Left renal pelvis (tissue), 4 donors: ENCODE results near the gene WFDC1. TPM values are rescaled to one million over a fixed set of nuclear protein-coding genes. Genes with fewer than 3 reads are reported as not detected.

ENCODE experiments used
- DNase-seq, 4 donors: peaks; one replicate each; pipeline ENCODE4 v3.0.0-alpha.2; 2013; ENCODE audit warnings: low read depth in 4 of 4, low spot score in 3 of 4
- polyA plus RNA-seq, 4 donors: library from polyadenylated mRNA; unstranded; fragments of 120-200 nt; gene quantifications; one replicate each; pipeline ENCODE4 v1.2.1, GENCODE V29; 2013; ENCODE audit not compliant: insufficient read length in 4 of 4

The WFDC1 gene
- polyA plus RNA-seq, 4 donors, result 2.4 to 5.0 (median 3.7) TPM

DNA sequence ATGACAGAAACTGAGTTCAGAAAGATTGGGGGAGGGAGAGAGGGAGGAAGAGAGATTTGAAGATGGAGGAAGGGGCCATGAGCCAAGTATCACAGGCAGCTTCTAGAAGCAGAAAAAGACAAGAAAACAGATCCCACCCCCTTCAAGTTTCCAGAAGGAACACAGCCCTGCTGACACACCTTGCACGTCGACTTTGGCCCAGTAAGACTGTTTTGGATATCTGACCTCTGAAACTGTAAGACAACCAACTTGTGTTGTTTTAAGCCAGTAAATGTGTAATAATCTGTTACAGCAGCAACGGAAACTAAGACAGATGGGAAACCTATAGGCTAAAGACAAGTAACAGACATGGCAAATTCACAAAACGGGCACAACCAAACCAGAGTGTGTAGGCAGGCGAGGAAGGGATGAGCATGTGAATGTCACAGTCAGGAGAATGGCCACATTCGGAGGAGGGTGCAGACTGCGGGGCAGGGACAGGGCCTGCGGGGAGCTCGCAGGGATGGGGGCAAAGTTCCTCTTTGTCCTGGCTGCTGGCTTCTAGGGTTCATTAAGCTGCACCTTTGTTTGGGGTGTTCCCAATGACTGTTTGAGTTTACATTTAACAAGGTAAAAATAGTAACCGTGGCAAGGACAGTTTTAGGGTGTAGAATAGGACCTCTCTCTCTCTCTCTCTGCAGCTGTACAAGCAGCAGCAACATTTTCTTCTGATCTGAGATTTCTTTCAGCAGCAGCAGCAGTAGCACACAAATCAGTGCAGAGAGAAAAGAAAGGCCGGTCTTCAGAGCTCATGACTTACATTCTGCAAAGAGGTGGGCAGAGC is 55.4 kb downstream of the WFDC1 start:
- DNase-seq, result no peak

DNA sequence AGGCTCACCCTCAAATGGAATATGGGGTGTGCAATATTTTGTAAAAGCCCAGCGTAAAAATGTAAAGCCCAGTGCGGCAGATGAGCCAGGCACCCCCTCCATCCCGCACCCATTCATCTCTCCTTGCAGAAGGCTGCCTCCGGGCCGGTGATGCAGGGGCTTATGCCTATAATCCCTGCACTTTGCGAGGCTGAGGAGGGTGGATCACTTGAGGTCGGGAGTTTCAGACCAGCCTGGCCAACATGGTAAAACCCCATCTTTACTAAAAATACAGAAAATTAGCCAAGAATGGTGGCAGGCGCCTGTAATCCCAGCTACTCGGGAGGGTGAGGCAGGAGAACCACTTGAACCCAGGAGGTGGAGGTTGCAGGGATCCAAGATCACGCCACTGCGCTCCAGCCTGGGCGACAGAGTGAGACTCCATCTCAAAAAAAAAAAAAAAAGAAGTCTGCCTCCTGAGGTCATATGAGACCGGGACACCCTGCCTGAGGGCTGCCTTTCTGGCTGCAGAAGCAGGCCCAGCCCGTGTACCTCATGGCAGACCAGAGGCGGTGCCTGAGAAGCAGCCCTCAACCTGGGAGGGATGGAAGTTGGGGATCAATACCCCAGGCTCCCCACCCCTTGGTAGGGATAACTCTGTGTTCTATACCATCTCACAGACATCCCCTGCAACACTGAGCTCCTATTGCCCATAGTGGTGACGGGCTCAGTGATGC is 56.2 kb downstream of the WFDC1 start:
- DNase-seq, result no peak

DNA sequence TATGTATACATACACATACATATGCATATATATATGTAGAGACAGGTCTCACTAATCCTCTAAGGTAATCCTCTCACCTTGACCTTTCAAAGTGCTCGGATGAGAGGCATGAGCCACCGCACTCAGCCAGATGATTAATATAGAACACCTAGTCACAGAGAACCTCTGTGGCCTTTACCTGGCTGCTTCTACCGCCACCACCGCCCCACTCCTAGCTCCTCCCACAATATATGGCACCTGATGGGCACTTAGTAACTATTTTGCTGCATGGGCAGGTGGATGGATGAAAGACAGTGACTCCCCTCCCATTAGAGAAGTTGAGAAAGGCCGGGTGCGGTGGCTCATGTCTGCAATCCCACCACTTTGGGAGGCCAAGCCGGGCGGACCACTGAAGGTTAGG is 57.0 kb downstream of the WFDC1 start:
- DNase-seq, result no peak

GRCh38 chr16:84354306-84354705 is 59.6 kb downstream of the WFDC1 start:
- no peak for DNase-seq

DNA sequence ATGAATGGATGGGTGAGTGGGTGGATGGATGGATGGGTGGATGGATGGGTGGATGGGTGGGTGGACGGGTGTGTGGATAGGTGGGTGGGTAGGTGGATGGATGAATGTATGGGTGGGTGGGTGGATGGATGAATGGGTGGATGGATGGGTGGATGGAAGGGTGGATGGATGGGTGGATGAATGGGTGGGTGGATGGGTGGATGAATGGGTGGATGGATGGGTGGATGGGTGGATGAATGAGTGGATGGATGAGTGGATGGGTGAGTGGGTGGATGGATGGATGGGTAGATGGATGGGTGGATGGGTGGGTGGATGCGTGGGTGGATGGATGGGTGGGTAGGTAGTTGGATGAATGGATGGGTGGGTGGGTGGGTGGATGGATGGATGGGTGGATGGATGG is 60.5 kb downstream of the WFDC1 start:
- no peak for DNase-seq

- DNase-seq, result no peak
These were observed 61.5 kb downstream of the WFDC1 start for GRCh38 chr16:84356176-84356575.

- DNase-seq, result no peak
These were observed 62.0 kb downstream of the WFDC1 start for GRCh38 chr16:84356591-84357116.

DNA sequence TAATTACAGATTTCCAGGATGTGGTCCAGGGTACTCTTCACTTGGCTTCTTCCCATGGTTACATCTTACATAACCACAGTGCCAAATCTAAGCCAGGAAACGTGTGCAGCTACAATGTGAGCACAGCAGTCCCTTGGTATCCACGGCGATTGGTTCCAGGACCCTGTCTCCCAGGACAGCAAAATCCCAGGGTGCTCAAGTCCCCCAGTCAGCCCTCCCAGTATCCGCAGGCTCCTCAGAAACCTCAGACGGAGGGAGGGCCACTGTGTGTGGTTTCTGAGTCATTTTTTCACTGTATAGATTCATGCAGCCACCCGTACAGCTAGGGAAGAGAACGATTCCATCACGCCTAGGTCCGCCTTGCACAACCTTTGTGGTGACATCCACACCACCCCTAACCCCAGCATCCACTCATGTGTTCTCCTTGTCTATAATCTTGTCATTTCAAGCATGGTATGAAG is 62.5 kb downstream of the WFDC1 start:
- DNase-seq, result no peak

DNA sequence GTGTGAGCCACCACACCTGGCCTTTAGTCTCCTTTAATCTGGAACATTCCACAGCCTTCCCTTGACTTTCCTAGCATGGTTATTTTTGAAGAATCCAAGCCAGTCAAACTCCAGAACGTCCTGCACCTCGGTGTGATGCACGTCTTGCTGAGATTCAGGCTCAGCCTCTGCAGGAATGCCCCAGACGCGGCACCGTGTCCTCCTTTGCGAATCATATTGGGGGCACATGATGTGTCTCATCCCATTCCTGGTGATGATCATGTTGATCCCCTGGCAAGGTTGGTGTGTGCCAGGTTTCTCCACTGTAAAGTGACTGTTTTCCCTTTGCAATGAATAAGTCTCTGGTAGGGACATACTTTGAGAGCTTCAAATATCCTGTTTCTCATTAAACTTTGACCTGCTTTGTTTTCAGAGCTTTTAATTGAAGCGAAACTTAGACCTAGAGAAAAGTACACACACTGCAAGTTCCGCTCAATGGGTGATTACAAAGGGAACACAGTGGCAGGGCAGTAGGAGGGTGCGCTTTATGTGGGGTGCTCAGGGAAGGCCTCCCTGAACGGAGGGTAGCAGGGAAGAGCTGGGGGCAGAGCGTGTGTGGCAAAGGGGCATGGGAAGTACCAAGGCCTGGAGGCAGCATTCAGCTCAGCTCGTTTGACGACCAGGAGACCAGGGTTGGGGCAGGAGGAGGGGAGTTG is 64.1 kb downstream of the WFDC1 start:
- DNase-seq, result no peak

DNA sequence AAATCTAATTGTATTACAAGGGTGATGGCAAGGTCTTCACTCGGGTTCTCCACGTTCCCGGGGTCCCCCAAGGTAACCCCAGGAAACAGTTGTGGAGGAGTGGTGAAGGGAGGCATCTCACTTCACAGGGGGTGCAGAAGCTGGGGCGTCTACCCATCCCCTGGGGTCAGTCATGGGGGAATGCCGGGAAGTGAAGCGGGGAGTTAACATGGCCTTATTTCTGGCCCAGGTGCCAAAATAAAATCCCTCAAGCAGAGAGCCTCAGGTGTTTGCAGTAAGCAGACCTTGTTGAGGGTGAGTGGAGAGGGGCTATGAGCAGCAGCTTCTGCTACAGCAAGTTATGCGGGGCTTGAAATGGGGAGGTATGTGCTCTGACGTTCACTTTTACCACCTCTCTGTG is 64.6 kb downstream of the WFDC1 start:
- no peak for DNase-seq

GRCh38 chr16:84360170-84360569 is 65.5 kb downstream of the WFDC1 start:
- DNase-seq, result no peak

DNA sequence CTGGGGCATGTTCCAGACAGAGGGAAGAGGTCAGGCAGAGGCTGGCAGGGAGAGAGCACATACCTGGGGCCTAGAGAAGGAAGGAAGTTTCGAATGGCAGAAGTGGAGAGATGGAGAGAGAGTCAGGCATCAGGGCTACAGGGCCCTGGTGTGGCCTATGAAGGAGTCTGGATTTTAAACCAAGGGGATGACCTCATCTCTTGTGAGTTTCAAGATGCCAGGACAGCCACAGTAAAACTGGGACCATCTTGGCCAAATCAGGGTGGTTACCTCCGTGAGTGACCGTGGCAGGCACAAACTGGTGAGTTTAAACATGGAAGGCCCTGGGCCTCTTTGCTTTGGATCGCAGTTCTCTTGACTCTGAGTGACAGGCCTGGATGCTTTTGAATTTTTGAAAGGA is 66.1 kb downstream of the WFDC1 start:
- DNase-seq, result no peak

DNA sequence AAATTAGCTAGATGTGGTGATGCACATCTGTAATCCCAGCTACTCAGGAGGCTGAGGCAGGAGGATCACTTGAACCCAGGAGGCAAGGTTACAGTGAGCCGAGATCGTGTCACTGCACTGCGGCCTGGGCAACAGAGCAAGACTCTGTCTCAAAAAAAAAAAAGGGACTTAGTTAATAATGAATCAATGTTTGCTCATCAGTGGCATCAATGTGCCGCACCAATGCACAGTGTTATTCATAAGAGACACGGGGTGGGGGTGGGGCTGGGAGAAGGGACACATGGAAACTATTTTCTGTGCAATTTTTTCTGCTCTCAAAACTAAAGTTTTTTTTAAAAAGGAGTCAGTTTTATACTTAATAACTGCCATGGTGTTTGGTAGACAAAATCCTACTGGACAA is 66.9 kb downstream of the WFDC1 start:
- no peak for DNase-seq

DNA sequence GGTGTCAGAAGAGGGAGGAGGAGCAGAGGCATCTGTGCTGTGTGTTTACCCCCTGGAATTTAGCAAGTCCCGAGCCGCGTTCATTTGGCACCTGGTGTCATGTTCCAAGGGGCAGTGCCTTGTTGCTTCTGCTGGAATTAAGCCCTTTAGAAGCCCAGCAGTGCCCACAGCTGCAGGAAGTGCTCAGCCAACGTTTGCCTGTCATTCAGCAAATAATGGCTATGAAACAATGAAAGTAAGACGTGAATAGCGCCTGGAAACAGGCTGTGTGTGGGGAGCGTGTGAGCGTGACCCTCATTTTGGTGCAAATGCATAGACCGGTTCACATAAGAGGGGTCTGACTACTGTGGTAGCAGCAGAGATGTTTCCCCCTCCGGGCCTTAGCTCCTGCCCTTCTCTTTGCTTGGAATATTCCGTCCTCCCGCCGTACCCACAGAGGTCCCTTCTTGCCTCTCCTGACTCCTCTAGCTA is 67.8 kb downstream of the WFDC1 start:
- no peak for DNase-seq

- no peak for DNase-seq
These were observed 71.5 kb downstream of the WFDC1 start for GRCh38 chr16:84366208-84366607.

GRCh38 chr16:84367297-84367680 is 72.6 kb downstream of the WFDC1 start:
- DNase-seq, result no peak

GRCh38 chr16:84367750-84368307 is 73.2 kb downstream of the WFDC1 start:
- no peak for DNase-seq

- DNase-seq, result no peak
These were observed 73.8 kb downstream of the WFDC1 start, which contains the start of gene ATP2C2 for GRCh38 chr16:84368308-84368996. TSS of gene ATP2C2 (plus strand) at chr16:84368538. CDS start at chr16:84368616, 78 bp downstream.

GRCh38 chr16:84369105-84369504 is 74.4 kb downstream of the WFDC1 start:
- DNase-seq, result no peak
